D721Med (cell line): ENCODE measurements around the gene MCTP2.

Source experiments
- DNase-seq: peaks from one replicate; pipeline ENCODE4 v3.0.0; 2011; ENCODE audit warnings: low spot score; ENCODE audit not compliant: insufficient read length
- FAIRE-seq: peaks from 2 replicates; lab custom pipeline; 2011; peaks lifted over from hg19 to GRCh38; lab: Jason Lieb, UNC
- TF ChIP-seq, protein P1 (sequence below): IDR thresholded peaks from 2 replicates; pipeline ENCODE4 v1.5.1; 2012; ENCODE audit warnings: mild to moderate bottlenecking, control low read depth; ENCODE audit not compliant: insufficient read depth; ENCODE audit errors: missing control alignments

Gene MCTP2

DNA sequence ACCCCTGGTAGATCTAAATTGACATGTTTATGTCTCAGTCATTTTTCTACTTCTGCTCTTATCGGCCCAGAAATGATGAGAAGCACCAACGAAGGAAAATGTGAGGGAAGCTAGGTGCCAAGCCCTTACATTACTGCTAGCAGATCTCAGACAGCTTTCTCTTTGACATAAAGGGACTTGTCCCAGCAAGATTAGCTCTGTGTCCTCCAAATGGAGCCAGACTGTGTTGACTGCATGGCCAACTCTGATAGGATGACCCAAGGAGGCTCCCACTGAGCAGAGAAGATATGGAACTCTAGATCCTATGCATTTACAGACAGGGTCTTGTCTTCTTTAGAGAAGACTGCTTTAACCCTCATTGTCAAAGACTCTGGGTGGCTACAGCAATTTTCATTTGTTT lies 2.8 kb upstream of the MCTP2 start:
- TF ChIP-seq, protein P1, sequence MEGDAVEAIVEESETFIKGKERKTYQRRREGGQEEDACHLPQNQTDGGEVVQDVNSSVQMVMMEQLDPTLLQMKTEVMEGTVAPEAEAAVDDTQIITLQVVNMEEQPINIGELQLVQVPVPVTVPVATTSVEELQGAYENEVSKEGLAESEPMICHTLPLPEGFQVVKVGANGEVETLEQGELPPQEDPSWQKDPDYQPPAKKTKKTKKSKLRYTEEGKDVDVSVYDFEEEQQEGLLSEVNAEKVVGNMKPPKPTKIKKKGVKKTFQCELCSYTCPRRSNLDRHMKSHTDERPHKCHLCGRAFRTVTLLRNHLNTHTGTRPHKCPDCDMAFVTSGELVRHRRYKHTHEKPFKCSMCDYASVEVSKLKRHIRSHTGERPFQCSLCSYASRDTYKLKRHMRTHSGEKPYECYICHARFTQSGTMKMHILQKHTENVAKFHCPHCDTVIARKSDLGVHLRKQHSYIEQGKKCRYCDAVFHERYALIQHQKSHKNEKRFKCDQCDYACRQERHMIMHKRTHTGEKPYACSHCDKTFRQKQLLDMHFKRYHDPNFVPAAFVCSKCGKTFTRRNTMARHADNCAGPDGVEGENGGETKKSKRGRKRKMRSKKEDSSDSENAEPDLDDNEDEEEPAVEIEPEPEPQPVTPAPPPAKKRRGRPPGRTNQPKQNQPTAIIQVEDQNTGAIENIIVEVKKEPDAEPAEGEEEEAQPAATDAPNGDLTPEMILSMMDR: no peak
- DNase-seq (no peak), FAIRE-seq (no peak)

DNA sequence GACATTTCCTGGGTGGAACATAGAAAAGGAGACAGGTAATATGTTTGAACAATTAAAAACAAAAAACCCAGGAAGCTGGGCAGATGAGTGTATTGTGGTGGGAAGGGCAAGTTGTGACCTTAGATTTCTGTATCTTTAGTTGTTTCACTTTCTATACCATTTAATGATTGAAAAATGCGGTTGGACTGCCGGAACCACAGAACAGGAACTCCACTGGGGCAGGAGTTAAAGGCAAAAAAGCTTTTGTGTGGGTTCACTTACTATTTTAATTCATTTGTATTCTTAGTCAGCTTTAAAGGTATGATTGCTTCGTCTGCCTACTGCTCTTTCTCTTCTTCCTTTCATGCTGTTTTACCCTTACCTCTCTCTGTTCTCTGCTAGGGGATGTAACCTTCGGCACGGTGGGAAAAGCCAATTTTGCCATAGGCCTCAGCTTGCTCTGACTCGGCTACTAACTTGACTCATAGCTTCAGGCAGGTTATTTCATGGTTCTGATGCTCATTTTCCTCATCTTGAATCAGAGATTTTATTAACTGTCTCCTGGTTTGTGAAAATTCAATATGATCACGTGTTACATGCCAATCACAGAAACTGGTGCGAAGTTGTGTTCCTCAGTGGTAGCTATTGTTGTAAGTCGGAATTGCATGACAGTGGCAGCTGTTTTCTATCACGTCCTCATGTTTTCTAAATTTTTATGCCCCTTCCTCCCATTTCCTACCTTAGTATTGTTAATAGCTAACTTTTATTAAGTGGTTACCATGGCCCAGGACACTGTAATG lies 1.6 kb upstream of the MCTP2 start:
- no peak for DNase-seq
- TF ChIP-seq, protein P1: no peak
- FAIRE-seq: no peak

DNA sequence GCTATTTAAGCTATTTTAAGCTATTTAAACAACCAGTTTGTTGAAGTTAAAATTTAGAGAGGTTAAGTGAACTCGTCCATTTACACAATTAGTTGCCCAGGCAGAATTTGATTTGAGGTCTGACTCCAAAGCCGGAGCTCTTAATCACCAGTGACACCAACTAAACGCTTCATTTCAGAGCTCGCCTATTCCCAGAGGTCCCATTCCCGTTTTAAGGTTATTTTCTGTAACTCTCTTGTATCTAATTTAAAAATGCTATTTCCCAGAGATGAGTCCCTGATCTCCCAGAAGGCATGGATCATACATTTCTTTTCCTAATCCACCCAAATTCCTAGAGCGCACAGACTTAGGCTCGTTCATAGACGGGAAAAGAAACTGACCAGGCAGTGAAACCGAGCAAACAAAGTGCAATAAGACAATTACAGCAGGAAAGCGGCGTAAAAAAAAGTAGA lies 904 bp upstream of the MCTP2 start:
- TF ChIP-seq, protein P1: no peak
- no peak for FAIRE-seq
- no peak for DNase-seq

DNA sequence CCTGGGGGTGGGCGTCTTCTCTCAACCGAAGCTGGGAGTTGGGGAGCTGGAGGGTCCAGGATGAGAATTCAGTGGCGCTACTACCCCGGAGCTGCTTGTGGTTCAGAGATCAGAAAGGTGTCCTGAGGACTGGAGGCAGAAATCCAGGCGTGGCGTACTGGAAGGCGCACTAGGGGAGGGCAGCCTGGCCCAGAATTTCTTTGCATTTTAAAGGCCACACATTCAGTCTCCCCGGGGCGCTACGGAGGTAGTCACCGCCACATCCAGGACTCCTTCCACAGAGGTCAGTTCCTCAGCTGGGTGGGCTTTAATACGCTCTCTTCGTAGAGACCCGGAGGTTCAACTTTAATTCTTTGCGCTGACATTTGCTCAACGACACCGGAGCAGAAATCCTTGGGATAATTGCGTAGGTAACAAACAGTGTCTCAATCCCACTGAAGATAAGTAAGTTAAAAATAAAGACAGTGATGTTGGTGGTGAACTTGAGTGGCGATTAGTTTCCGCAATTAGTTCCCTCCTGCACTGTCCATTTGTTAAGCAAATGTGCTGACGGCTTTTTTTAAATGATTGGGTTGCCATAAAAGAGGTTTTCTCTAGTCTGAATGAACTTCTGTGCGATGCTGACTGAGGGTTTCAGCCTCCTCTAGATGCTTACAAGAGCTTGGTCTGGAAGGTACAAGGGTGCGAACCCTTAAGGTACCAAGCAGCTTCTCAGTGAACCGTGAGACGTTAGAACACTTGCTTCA lies 535 bp downstream of the MCTP2 start:
- DNase-seq (no peak), FAIRE-seq (no peak)
- TF ChIP-seq, protein P1: no peak

DNA sequence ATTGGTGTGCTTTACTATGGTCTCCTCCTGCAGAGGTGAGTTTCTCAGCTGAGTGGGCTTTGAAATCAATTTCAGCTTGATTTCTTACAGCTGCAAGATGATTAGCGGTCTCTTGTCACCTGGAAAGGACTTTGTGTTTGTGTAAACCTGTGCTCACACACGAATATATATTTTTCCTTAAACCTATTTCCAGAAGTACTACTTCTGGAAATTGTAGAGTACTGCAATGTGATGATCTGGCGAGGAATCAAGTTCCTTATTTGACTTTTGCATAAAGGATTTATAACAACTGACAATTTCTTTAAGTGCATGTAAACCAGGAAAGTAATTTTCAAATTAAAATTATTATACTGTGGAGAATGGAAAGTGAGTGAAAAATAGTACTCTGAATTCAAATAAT lies 2.1 kb downstream of the MCTP2 start:
- FAIRE-seq (no peak), DNase-seq (no peak)
- TF ChIP-seq, protein P1: no peak

DNA sequence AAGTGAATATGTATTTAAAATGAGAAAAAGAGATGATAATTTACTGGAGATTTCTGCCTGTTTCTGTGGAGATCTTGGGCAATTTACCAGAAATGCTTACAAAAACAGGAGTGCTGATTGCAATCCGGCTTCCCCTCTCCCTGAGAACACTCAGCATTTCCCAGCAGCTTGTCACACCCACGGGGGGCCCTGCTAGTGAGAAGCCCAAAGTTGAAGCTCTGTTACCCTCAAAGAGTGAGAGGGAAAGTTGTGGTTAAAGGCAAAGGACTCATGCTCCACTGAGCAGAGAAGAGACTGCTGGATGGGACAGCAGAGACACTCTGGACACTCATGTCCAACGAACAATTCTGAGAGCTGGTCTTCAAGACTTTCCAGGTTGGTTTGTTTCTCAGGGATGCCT lies 2.9 kb downstream of the MCTP2 start:
- DNase-seq (no peak), FAIRE-seq (no peak)

More for the DNA sequence above, 2.9 kb downstream of the MCTP2 start:
- TF ChIP-seq, protein P1: no peak
